GM21576 (cell line): ENCODE measurements around the gene CXCL5.
"Not testable (repeated sequence)": the region's sequence is repeated elsewhere in the genome, so short reads cannot be mapped to it uniquely, and the experiment has no call there.

Experiments used
- ATAC-seq: cut with Tn5 transposase; IDR thresholded peaks from one replicate; pipeline ENCODE4 v1.9.1; 2021; ENCODE audit warnings: mild to moderate bottlenecking, moderate library complexity; ENCODE audit not compliant: unreplicated experiment

The CXCL5 gene

GRCh38 chr4:74015126-74015780, 16.8 kb upstream of the CXCL5 start:
- ATAC-seq: no peak

- no peak for ATAC-seq
Observed at GRCh38 chr4:74014332-74014731, 15.9 kb upstream of the CXCL5 start.

- ATAC-seq: no peak
Observed at GRCh38 chr4:74013264-74013663, 14.8 kb upstream of the CXCL5 start.

- no peak for ATAC-seq
Observed at GRCh38 chr4:74012130-74012529, 13.7 kb upstream of the CXCL5 start.

- no peak for ATAC-seq
Observed at GRCh38 chr4:74009307-74009706, 10.8 kb upstream of the CXCL5 start.

GRCh38 chr4:74006009-74006476, 7.6 kb upstream of the CXCL5 start:
- ATAC-seq: no peak

- ATAC-seq: no peak
Observed at GRCh38 chr4:74005528-74005927, 7.1 kb upstream of the CXCL5 start.

- ATAC-seq: no peak
Observed at GRCh38 chr4:74004668-74005067, 6.2 kb upstream of the CXCL5 start.

GRCh38 chr4:74000301-74000700, 1.8 kb upstream of the CXCL5 start:
- ATAC-seq: no peak

GRCh38 chr4:73992050-73992449, 6.4 kb downstream of the CXCL5 start:
- ATAC-seq: no peak

- ATAC-seq: no peak
Observed at GRCh38 chr4:73991742-73992000, 6.8 kb downstream of the CXCL5 start.

GRCh38 chr4:73990988-73991741, 7.3 kb downstream of the CXCL5 start:
- ATAC-seq: no peak

- ATAC-seq: no peak
Observed at GRCh38 chr4:73989928-73990327, 8.5 kb downstream of the CXCL5 start.

GRCh38 chr4:73989031-73989430, 9.4 kb downstream of the CXCL5 start:
- ATAC-seq: no peak

GRCh38 chr4:73988061-73988460, 10.4 kb downstream of the CXCL5 start, which contains the start of gene PPBP:
TSS of gene PPBP (minus strand) at chr4:73988190. CDS start at chr4:73988103, 87 bp downstream.
- ATAC-seq: no peak

GRCh38 chr4:73985528-73985852, 13.0 kb downstream of the CXCL5 start:
- no peak for ATAC-seq

- ATAC-seq: no peak
Observed at GRCh38 chr4:73984736-73985527, 13.5 kb downstream of the CXCL5 start.

- not testable (repeated sequence) for ATAC-seq
Observed at GRCh38 chr4:73981175-73981574, 17.3 kb downstream of the CXCL5 start.

GRCh38 chr4:73979407-73979957, 19.0 kb downstream of the CXCL5 start:
- no peak for ATAC-seq

GRCh38 chr4:73978886-73979285, 19.6 kb downstream of the CXCL5 start:
- no peak for ATAC-seq

- ATAC-seq: no peak
Observed at GRCh38 chr4:73976716-73977115, 21.8 kb downstream of the CXCL5 start.

GRCh38 chr4:73976217-73976616, 22.3 kb downstream of the CXCL5 start:
- ATAC-seq: no peak
